Midbrain (tissue), 1 donor: Measurements from ENCODE around the gene ST7.

Source experiments
- DNase-seq: peaks from one replicate; lab custom pipeline; 2025; lab: John Stamatoyannopoulos, UW

Gene ST7

DNA sequence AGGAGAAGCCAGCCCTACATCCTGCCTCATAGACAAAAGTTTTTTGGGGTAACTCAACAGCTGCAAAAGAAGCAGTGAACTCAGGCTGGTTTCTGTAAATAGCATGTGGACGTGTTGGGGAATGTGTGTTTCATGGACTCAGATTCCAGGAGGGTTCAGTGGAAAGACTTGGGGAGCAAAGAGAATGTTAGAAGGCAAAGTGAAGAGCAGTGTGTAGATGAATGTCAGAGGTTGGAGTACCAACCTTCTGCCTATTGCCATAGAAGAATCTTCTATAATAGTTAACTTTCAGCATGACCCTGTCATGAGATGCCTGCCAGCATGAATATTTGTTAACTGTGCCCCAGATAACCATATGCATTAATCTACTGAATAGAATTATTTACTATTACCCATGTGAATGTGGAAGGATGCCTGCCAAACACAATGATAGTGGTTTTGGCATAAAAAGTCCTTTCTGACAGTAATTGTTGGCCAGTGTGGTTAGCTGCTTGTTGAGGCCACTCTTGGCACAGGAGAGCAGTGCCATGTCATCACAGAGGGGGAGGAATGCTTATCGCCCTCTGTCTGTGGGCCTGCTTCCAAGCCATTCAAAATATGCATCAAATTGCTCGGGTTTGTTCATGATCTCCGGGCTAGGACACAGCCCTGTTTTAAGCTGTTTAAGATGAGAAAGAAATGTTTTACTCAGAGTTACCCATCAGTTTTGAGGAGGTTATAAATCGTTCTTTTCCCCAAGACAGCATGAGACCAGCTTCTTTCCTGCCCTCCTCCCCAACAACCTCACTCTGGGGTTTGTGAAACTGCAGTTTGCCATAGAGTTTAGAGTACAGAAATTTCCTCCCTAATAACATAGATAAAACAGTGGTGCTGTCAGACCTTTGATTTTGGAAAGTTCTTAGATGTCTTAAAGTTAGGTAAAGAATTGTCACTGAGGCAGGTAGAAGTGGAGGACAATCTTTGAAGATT lies 204.2 kb downstream of the ST7 start:
- peak; percentile 67 for DNase-seq

DNA sequence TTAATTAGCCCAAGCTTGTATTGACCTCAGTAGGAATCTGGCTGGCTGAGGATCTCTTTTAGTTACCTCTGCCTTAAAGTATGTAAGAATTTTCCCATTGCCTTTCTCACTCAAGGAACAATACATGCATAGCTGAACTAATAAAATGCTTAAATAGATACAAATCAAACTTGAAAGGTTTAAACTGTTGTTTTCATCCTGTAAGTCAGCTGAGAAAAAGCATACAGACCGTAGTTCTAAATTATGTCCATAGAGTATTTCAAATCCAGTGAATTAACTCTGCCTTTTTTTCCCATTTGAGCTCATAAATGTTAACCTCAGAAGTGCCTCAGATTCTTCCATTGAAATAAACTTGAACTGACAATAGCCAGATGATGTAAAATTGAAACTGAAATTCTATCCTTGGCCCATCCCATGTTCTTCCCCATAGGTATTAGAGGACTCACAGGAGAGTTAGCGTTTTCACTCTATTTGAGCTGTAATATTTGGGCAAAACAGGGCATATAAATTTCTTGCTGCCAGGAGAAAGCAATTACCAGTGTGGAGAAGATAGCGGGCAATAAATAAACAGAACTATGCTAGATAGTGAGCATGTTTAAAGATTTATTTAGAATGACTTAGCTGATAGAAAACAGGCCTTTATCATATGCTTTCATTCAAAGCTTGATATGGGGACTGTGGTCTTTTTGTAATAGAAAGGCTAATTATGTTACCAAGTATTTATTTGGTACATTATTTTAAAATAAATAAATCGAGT lies 205.8 kb downstream of the ST7 start:
- DNase-seq: no peak

DNA sequence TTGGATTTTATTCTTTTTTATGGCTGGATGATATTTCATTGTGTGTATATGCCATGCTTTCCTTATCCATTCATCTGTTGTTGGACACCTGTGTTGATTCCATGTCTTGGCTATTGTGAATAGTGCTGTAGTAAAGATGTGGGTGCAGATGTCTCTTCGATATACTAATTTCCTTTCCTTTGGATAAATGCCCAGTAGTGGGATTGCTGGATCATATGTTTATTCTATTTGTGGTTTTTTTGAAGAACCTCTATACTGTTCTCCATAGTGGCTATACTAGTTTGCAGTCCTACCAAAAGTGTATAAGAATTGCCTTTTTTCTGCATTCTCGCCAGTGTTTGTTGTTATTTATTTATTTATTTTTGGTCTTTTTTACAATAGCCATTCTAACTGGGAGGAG lies 209.8 kb downstream of the ST7 start:
- DNase-seq: no peak

DNA sequence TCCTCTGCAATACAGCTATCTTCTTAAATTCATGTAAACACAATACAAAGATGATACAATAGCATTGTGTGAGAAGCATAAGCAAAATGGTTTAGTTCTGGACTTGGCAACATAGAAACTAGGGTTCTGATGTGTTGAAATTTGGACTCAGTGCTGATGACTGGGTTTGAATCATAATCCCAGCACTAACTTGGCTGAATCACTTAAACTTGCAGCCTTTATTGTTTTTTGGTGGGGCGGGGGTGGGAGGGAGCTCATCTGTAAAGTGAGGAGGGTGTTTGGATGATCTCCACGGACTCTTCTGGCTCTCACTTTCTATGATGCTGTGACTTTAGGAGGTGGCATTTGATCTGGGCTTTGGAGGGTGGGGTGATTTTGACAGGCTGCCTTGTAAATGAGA lies 211.3 kb downstream of the ST7 start:
- DNase-seq: no peak

DNA sequence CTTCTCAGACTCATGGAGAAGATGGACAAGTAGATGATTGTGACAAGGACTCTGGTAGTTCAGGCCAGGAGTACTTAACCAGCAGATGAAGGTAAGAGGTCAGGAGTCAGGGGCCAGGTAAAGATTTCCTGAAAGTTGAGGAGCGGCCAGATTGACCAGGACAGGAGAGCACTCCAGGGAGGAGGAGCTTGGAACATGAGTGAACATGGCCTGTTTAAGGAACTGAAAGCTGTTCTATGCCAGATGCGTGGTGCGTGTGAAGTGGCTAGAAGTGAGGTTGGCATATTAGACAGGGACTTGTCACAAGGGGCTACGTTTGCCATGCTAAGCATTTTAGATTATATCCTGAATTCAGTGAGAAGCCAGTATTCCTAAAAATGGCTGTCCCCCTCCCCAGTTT lies 212.4 kb downstream of the ST7 start:
- DNase-seq: no peak

DNA sequence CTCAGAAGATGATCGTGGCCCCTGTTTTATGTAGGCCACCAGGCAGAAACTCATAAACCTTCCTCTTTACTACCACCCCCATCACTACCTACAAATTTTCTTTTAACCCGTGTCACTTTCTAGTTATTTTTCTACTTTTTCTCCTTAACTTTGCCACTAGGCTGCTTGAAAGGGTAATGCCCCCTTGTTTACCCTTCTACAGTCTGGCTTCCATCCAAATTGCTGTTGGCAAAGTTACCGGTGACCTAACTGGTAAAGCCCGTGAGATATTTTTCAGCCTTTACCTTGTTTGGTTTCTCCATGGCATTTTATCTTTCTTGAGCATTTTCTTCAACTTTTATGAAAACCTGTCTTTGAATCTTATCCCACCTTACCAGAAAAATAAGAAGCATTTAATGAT lies 216.6 kb downstream of the ST7 start:
- DNase-seq: no peak

DNA sequence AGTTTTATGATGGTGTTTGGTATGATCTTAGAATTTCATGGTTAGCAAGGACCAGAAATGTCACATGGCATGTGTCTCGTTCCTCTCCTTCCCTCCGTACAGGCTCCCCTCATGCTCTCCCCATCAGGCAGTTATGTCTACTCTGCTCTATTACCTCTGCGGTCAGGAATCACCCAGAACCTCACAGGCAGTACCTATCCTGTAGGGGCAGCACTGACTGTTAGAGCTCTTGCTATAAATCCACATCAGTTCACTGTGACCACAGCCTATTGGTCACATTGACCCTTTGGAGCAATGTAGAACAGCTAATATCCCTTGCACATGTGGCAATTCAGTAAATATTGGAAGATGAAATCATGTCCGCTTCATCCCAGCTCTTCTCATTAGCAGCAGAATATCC lies 217.8 kb downstream of the ST7 start:
- DNase-seq: no peak

DNA sequence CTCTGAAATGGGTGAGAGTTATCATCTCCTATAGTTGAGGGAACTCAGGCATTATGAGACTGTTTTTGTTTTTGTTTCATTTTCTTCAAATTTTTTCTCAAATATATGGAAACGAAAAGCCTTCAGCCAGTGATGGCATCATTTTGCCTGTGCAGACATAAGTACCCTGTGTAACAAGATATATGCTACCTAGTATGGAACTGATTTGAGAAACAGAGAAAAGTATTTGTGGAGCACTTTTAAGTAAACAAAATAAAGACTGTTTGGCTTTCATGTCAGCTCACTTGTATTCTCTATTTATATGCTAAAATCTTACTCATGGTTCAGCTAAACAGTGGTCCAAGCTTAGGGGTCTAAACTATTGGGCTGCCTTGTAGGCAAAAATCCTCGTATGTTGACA lies 219.0 kb downstream of the ST7 start:
- DNase-seq: no peak

DNA sequence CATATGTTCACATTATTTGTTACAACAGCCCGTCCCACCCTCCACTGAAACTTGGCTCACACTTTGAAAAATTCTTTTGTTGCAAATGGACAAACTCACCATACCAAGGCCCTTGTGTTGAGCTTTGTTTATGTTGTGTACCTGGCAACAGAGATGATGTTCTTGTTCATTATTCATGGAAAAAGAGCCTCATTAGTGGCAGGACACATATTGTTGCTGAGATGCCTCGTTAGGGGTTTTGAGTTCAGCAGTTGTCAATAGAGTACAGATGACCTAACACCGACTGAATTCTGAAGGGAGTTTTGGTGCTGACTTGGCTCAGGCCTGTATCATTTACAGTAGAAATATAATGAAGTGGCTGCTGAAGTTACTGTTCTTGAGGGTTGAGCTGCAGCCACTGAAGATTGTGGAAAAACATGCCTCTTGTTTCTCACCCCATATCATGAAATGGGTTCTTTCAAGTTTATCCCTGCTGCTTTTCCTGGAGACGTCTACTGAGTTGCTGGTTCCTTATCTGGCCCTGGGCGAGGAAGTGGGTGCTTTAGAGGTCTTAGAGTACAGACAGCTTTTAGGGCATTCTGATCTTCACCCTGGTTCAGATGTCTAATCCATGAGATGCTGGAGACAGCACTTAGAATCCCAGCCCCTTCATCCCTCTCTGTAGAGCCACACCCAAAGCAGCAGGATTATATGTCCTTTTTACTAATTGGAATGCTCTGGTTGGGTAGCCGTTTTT lies 219.9 kb downstream of the ST7 start:
- DNase-seq: no peak

DNA sequence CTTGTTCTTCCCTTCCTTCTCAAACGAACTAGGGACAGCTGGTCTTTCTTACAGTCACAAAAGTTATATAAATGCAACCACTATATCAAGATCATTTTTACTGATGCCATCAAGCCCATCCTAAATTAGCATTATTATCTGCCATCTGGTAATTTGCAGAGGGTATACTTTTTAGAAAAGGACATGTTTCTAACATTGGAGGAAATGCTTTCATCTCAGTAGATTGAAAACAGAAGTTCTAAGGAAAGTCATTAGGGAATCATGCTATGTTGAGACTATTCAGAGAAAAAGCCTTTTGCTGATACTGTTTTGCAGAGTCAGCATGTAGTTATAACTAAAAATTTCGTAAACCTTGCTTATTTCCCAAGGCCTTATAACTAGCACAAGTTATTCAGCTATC lies 222.9 kb downstream of the ST7 start:
- no peak for DNase-seq

DNA sequence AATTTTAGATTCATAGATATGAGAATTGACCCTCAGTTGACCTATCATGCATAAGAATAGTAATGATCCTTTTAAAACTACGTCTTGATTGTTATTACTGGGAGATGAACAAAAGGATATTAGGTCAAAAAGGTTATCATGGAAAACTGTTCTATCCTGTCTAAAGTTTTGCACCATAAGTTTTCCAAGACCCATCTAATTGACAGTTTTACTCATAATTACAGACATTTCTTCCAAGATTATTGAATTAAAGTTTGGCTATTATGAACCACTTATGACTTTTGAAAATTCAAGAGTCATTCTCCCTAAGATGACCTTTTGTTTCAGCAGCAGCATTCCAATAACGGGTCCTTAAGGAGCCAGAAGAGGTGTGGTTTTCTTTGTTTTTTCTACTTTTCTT lies 225.3 kb downstream of the ST7 start:
- no peak for DNase-seq

DNA sequence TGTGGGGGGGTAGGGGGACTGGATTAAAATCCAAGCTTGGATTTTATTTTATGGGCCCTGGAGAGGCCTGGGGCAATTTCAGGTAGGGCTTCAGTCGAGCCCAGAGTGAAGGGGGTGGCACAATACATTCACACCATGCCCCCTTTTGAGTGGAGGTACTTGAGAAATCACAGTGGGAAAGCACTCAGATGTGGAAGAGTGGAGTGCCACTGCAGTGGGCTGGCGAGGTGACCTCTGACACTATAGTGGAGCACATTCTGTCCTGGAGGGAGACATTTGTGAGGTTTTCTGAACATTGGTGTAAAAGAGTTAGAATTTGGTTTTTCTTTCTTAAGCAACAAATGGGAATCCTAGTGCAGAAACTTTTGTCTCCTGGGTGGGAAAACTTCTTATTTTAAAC lies 226.4 kb downstream of the ST7 start:
- DNase-seq: no peak

DNA sequence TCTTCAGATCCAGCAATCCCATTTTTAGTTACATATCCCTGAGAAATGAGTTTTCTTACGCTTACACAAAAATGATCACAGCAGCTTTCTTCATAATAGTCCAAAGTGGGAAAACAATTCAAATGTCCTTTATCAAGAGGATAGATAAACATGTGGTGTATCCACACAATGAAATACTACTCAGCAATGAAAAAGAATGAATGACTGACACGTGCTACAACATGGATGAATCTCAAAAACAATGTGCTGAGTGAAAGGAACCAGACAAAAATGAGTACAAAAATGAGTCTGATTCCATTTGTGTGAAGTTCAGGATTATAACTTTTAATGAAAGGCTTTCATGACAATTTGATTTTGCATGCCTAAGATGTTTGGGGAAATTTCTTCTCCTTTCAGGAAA lies 230.4 kb downstream of the ST7 start:
- no peak for DNase-seq

DNA sequence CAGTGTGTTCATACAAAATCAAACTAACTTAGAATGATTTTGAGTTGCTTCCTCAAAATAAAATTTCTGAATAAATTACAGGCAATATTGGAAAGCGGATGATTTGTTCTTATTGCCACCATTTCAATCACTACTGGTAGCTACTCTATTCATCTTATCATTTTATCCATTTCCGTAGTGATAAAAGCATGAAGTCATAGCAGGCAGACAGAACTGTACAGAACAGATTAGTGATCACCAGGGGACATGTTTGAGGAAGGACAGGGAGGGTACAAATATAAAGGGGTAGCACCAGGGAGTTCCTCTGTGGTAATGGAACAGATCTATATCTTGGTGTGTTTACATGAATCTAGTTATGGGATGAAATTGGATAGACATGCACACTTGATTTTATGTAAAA lies 231.1 kb downstream of the ST7 start:
- DNase-seq: no peak

DNA sequence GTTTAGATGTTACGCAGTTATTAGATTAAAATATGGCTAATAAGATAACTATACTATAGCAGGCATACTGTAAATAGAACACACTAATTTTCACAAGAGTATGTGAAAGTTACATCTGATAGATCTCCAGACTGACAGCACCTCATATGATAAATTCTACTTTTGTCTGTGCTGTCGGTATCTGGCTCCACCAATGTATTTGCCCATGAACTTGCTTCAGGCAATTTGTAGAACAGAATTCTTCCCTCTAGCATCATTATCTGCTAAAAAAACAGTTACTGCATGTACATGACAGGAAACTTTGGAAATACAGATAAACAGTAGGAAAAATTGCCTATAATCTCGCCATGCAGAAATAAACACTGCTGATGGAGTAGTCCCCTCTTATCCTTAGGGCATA lies 231.8 kb downstream of the ST7 start:
- no peak for DNase-seq

DNA sequence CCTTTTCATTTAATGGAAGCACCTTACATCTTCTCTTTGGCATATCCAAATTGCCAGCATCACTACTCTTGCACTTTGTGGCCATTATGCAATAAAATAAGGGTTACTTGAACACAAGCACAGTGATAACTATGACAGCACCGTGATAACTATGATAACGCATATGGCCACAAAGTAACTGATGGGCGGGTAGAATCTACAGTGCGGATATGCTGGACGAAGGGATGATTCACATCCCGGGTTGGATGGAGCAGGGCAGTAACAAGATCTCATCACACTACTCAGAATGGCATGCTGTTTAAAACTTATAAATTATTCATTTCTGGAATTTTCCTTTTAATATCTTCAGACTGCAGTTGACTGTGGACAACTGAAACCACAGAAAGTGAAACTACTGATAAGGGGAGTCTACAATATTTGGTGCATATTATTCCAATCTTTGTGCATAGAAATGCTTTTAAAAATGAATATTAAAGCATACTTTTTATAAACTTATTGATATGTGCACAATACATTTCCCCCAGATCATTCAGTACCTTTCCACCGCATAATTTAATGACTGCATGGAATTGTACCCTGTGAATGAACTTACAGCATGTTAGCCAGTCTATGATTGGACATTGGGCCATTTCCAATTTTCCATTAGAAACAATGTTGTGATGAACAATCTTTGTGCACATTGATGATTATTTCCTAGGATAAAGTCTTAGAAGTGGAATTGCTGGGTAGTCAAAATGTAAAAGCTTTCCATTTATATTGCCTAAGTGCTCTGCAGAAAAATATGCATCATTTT lies 233.1 kb downstream of the ST7 start:
- no peak for DNase-seq

DNA sequence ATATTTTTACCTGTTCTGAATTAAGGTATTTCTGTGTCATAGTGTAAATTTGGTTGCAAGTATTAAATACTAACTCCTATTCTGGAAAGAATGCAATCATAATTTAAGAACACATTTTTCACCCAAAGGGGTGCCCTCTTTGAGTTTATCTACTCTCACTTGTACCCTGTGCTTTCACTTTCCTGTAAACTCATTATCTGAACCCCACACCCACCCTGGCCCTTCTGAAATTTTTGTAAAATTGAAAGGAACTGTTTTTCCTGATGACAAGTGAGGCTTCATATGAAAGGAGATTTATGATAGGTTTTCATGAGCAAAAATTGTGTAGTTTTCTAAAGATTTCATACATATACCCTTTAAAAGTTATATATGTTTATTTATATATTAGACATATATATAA lies 235.1 kb downstream of the ST7 start:
- no peak for DNase-seq

DNA sequence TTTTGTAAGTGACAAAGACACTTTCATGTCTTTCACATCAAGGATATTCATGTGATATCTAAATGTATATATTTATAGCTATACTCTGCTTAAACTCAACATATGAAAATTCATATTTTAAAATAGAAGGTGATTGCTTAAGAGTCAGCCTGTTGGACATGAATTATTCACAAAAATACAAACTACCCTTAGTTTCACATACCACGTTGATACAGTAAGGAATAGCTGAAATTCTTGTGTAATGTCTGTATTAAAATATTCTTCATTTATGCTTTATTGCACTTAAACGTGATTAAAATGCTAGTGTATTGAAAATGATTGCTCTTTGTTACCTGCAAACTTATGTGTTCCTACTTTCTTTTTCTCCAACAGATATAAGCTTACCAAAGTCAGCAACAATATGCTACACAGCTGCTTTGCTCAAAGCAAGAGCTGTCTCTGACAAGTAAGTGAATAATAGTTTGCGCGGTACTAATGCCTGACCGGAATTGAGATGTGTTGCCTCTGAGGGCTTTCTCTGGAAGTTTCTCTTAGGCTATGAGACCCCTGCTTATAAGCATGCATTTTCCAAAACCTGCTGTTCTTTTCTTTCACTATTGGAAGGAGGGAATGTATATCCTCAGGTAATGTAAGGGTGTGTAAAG lies 235.8 kb downstream of the ST7 start:
- no peak for DNase-seq

DNA sequence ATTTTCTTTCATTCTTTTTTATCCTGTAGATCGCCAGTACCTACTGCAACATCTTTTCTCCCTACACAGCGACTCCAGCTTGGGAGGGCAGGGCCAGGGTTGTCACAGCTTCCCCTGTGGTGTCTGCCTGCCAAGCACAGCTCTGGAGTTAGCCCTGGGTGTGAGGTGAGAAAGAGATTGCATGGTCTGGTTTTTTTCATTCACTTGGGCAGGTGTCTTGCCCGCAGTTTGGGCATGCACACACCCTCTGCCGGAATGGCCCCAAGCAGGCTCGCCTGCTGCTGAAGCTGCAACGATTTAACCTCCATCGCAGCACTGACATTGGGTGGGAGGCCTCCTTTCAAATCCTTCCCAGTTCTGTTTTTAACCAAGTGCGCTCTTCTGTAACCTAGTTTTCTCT lies 236.8 kb downstream of the ST7 start:
- DNase-seq: no peak

DNA sequence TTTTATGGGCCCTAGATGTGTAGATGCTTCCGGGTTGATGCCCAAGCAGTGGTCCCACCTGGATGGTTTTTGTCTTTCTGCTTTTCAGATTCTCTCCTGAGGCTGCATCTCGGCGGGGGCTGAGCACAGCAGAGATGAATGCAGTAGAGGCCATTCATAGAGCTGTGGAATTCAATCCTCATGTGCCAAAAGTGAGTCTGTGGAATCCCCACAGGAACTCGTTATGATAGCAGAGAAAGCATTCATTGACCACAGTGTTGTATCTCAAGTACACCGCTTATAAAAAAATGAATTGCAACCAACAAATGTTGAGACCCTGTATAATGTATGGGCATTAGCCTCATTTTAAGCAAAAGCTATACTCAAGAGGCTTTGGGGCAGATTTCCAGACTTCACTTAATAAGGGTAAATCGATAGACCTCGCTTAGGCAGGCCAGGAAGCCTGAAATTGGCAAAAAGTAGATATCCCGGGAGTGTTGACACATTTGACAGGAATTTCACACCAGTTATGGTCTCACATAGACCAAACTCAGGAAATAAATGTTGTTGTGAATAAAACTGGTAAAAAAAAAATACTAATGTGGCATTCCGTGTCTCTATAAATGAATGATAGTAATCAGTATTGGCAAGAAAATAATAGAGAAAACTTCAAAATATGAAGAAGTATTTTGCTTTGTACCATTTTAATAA lies 237.6 kb downstream of the ST7 start:
- DNase-seq: no peak

DNA sequence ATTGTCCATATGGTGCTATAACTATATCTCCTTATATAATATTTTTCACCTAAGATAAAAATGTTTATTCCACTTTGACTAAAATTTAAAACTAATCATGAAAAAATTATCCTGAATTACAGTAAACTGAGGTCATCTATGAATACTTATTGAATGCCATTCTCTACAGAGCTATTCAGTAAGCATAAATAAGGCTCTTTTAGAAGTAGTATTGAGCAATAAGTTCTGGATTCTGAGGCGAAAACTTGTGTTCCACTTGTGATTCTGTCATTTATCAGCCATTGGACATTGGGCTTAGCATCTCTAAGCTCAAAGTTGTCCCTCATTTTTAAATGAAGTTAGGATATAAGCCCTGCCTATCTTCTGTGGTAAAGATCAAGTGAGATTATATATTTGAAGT lies 238.8 kb downstream of the ST7 start:
- no peak for DNase-seq
